Adipocyte (in vitro differentiated cells): Measurements from ENCODE around the gene IL17A.

Experiments
- DNase-seq: peaks from one replicate; pipeline ENCODE4 v3.0.0-alpha.2; 2015; ENCODE audit warnings: low read depth
- H3K27me3 ChIP-seq: replicated peaks from 2 replicates; pipeline ENCODE4 v1.7.0; 2013; ENCODE audit warnings: mild to moderate bottlenecking, low read length, moderate library complexity; ENCODE audit not compliant: control insufficient read depth, insufficient read depth
- H3K36me3 ChIP-seq: 2 replicates; pipeline ENCODE4 v1.7.0; 2013; ENCODE audit warnings: low read length, mild to moderate bottlenecking, moderate library complexity; ENCODE audit not compliant: control insufficient read depth, insufficient read depth, severe bottlenecking
- H3K4me1 ChIP-seq: 2 replicates; pipeline ENCODE4 v1.7.0; 2013; ENCODE audit warnings: mild to moderate bottlenecking, low read length, moderate library complexity; ENCODE audit not compliant: control insufficient read depth, insufficient read depth
- H3K4me3 ChIP-seq: 2 replicates; pipeline ENCODE4 v1.7.0; 2013; ENCODE audit warnings: mild to moderate bottlenecking, low read length, moderate library complexity
- H3K9ac ChIP-seq: 2 replicates; pipeline ENCODE4 v1.7.0; 2013; ENCODE audit warnings: mild to moderate bottlenecking, low read length, moderate library complexity
- H3K9me3 ChIP-seq: 2 replicates; pipeline ENCODE4 v1.7.0; 2013; ENCODE audit warnings: mild to moderate bottlenecking, low read length, moderate library complexity; ENCODE audit not compliant: control insufficient read depth

The IL17A gene

GRCh38 chr6:52227495-52227894, 41.3 kb downstream of the IL17A start:
- Histone ChIP-seq H3K4me3 (no peak overlapping the region), H3K27me3 (peaks cover 12% of the 10 kb centered on the region), H3K9ac (no peak overlapping the region), H3K4me1 (no peaks in the 10 kb centered on the region), H3K9me3 (no peaks in the 10 kb centered on the region), H3K36me3 (no peaks in the 10 kb centered on the region)
- DNase-seq, result no peak

GRCh38 chr6:52230685-52231084, 44.5 kb downstream of the IL17A start:
- H3K27me3 ChIP-seq, result no peaks in the 10 kb centered on the region
- no peaks in the 10 kb centered on the region for H3K4me1 ChIP-seq
- H3K9ac ChIP-seq, result no peak overlapping the region
- H3K36me3 ChIP-seq, result no peaks in the 10 kb centered on the region
- no peak for DNase-seq
- no peak overlapping the region for H3K4me3 ChIP-seq
- no peaks in the 10 kb centered on the region for H3K9me3 ChIP-seq

GRCh38 chr6:52231406-52232127, 45.4 kb downstream of the IL17A start:
- Histone ChIP-seq H3K9ac (no peak overlapping the region), H3K9me3 (no peaks in the 10 kb centered on the region), H3K4me3 (no peak overlapping the region), H3K27me3 (no peaks in the 10 kb centered on the region), H3K36me3 (no peaks in the 10 kb centered on the region), H3K4me1 (no peaks in the 10 kb centered on the region)
- no peak for DNase-seq

GRCh38 chr6:52233005-52233404, 46.8 kb downstream of the IL17A start:
- H3K36me3 ChIP-seq, result no peaks in the 10 kb centered on the region
- no peaks in the 10 kb centered on the region for H3K9me3 ChIP-seq
- no peak overlapping the region for H3K4me3 ChIP-seq
- no peak overlapping the region for H3K9ac ChIP-seq
- no peak for DNase-seq
- no peaks in the 10 kb centered on the region for H3K27me3 ChIP-seq
- no peaks in the 10 kb centered on the region for H3K4me1 ChIP-seq

GRCh38 chr6:52233975-52234823, 48.0 kb downstream of the IL17A start:
- Histone ChIP-seq H3K4me3 (no peak overlapping the region), H3K9ac (no peak overlapping the region), H3K4me1 (no peaks in the 10 kb centered on the region), H3K27me3 (peaks cover 7% of the 10 kb centered on the region), H3K9me3 (no peaks in the 10 kb centered on the region), H3K36me3 (no peaks in the 10 kb centered on the region)
- peak; percentile 51 for DNase-seq
